Measurements from ENCODE around the gene VMAC.

DNA sequence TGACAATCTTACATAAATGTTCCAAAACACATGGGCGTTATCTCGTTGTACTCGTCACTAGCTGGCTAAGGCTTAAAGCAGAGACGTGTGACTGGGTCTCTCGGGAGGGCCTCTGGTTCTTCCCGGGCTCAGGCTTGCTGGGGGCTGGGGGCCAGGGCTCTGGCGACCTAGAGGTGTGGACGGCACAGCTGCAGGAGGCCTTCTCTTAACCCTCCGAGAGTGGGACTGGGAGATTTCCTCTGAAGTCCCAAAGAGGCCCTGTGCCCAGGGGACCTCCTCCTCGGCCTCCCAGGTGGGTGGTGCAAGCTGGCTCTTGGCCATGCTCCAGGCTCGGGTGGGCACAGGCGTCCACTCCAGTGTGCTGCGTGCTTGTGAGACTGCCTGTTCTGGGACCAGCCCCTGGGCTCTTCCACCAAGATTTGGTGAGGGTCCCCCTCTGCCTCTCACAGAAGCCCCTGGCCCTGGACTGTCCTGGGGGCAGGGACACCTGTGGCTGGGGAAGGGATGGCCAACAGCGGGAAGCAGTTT, 11.6 kb downstream of the VMAC start:
- TF ChIP-seq ARNT (IDR thresholded peaks at IDR 0.05) (no peak), ZNF384 (IDR thresholded peaks at IDR 0.05) (no peak), SUZ12 (IDR thresholded peaks at IDR 0.05) (no peak), ELF4 (IDR thresholded peaks at IDR 0.05) (no peak)
